GM18861 (cell line): ENCODE results near the gene GABPB2.
A peak's percentile ranks its signal among the peaks of the same experiment; 100 is the strongest.
"Not testable (repeated sequence)": the region's sequence is repeated elsewhere in the genome, so short reads cannot be mapped to it uniquely, and the experiment has no call there.

Experiments used
- ATAC-seq: cut with Tn5 transposase; IDR thresholded peaks from one replicate; pipeline ENCODE4 v1.9.1; 2021; ENCODE audit not compliant: unreplicated experiment

GABPB2 gene

GRCh38 chr1:151059109-151060006, 11.2 kb upstream of the GABPB2 start, which contains the start of gene CDC42SE1:
CDC42SE1 (minus strand) TSS chr1:151059622; CDS start chr1:151055730, 3,892 bp downstream.
- ATAC-seq: peak; percentile 59

DNA sequence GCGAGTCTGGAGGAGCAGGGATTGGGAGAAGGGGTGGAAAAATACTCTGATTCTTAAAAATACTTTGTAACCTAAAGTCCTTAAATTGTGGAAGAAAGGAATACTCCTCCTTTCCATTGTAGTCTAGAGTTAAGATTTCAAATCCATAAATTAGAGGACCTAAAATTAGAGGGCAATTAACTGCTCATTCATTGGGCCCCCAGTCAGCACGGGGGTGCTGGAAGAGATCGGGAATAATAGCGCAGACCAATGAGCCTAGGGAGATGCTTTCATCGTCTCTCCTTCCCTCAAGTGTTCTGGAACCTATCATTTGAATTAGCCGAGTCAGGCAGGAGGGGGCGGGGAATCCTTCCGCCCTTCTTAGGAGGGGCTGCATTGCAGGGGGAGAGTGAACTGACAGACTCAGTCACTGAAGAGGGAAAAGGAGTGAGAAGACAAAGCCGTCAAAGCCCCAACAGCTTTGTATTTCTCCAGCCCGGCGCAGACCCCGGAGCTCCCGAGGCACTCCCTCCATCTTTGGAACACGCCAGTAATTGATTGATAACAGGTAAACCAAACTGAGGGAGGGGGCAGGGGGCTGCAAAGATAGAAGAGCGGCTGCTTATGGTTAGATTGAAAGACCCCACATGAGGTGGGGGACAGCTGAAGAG, 10.4 kb upstream of the GABPB2 start, which contains the start of gene MLLT11:
Gene MLLT11 (plus strand): TSS at position 391 of the 650 bp plus-strand sequence. CDS start 6,828 bp downstream, outside the sequence.
- ATAC-seq: no peak

DNA sequence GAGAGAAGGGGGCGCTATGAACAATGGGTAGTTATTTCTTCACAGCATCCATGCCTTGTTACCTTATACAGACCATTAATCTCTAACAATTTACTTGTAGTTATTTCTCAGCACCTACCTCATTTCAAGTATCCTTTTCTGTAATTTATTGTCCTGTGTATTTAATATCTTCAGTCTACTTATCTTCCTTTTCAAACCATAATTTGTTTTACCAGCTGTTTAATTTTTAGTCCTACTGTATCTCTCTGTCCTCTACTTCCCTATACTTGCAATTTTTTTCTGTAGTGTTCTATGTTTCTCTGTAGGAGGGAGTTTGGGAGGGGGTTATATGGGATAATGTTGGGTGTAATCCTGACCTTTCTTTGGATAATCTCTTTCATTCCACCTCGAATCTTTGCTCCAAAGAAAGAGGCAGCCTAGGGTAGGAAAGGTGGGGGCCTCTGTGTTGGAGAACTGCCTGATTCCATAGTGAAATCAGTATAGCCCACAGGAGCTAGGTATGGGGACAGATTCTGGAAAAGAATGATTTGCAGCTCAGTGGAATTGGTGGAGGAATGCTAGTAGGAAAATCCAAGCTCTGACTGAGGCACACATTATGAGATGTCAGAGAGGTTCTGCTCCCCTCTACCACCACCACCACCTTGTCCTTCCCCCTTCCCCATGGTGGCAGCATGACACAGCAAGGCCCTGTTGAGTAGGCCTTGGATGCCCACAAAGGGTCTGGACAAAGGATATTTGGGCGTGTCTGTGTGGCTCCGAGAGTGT, 9.7 kb upstream of the GABPB2 start:
- no peak for ATAC-seq

DNA sequence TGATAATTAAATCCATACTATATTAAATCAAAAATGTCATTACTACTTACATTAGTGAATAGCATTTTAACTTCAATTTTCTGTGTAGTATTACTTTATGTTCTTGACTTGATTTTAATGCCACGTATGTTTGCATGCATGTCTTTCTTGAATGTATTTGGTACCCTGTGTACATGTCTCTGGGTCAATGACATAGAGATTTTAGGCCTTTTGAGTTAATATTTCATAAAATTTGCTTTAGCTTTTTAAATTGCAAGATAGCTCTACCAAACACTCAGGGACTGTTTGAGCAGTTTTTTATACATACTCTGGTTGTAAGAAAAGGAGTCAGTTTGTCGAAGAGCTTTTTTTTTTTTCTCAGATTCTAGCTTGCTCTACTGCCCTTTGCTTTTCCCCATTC, 8.9 kb upstream of the GABPB2 start:
- no peak for ATAC-seq

DNA sequence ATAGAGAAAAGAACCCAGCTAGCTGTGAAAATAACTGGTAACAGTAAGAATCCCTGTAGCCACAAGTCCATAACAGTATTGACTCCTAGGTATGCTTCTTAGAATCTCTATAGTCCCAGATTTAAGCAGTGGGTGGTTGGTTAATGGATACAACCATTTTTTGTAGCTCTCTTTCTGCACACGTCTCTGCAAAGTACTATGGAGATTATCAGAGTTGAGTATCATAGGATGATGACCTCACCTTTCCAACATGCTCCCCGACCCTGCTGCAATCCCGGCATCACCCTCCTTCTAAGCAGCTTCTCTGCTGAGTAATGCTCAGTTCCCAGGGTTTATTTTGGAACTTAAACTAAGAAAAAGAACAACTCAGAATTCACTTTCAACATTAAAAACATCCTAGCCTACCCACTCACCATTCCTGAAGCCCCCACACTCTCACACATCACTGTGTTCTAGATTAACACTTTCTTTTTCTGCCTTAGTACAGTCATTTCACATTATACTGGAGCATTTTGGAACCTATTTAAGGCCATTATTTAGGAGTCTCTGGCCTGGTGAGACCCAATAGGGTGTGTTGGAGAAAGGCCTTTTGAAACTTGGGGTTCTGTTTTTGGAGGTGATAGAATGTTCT, 7.7 kb upstream of the GABPB2 start:
- ATAC-seq: no peak

DNA sequence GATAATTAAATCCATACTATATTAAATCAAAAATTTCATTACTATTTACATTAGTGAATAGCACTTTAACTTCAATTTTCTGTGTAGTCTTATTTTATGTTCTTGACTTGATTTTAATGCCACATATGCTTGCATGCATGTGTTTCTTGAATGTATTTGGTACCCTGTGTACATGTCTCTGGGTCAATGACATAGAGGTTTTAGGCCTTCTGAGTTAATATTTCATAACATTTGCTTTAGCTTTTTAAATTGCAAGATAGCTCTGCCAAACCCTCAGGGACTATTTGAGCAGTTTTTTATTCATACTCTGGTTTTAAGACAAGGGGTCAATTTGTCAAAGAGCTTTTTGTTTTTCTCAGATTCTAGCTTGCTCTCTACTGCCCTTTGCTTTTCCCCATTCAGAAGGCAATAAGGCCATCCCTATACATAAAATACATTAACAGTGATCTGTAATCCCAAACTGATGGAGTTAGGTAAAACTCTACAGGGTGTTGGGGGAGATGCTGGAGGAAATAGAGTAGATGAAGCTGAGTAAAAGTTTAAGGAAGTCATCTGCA, 5.4 kb upstream of the GABPB2 start:
- ATAC-seq: no peak

DNA sequence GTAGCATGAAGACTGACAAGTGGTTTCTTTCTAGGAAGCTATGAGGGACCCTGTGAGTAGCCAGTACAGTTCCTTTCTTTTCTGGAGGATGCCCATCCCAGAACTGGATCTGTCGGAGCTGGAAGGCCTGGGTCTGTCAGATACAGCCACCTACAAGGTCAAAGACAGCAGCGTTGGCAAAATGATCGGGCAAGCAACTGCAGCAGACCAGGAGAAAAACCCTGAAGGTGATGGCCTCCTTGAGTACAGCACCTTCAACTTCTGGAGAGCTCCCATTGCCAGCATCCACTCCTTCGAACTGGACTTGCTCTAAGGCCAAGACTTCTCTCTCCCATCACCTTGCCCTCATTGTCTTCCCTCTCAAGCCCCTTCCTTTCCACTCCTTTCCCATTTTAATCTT, 3.4 kb upstream of the GABPB2 start:
- ATAC-seq: no peak

DNA sequence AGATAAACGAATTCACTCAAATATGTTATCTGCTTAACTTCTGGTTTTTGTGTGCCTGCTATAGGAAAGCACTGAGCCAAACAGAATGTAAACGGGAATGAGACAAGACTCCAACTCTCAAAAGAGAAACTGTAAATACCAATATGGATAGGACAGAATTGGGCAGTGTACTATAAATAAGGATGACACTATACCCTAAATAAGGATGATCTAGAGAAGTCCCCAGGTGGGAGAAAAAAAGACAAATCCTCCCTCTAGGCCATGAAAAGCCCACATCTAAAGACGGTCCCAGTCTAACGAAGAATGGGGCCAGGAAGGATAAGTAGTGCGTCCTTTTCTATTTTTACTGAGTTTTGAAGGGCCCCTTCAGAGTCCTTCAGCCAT, 1.5 kb upstream of the GABPB2 start:
- no peak for ATAC-seq

DNA sequence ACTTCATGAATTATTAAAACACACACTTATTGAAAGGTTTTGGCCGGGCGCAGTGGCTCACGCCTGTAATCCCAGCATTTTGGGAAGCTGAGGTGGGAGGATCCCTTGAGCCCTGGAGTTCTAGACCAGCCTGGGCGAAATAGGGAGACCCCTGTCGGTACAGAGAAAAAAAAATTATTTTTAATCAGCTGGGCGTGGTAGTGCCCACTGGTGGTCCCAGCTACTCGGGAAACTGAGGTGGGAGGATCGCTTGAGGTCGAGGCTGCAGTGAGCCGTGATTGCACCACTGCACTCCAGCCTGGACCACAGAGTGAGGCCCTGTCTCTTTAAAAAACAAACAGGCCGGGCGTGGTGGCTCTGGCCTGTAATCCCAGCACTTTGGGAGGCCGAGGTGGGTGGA, 1.7 kb downstream of the GABPB2 start:
- no peak for ATAC-seq

GRCh38 chr1:151085953-151086559, 15.5 kb downstream of the GABPB2 start:
- no peak for ATAC-seq

GRCh38 chr1:151097426-151097825, 26.9 kb downstream of the GABPB2 start:
- ATAC-seq: not testable (repeated sequence)

- no peak for ATAC-seq
Observed at GRCh38 chr1:151098126-151098525, 27.6 kb downstream of the GABPB2 start.

DNA sequence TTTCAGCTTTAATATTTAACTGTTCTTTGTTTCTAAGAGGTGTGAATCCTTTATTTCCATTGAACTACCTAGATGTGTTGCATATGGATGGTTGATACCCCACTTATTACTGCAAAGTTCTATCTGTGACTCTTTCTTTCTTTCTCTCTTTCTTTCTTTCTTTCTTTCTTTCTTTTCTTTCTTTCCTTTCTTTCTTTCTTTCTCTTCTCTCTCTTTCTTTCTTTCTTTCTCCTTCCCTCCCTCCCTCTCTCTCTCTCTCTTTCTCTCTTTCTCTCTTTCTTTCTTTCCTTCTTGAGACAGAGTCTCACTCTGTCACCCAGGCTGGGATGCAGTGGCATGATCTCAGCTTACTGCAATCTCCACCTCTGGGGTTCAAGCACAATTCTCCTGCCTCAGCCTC, 34.1 kb downstream of the GABPB2 start:
- no peak for ATAC-seq

GRCh38 chr1:151106894-151107293, 36.3 kb downstream of the GABPB2 start:
- ATAC-seq: no peak

GRCh38 chr1:151108331-151108730, 37.8 kb downstream of the GABPB2 start:
- no peak for ATAC-seq

GRCh38 chr1:151113877-151114276, 43.3 kb downstream of the GABPB2 start:
- ATAC-seq: no peak

- no peak for ATAC-seq
Observed at GRCh38 chr1:151124763-151125403, 54.3 kb downstream of the GABPB2 start.

- ATAC-seq: no peak
Observed at GRCh38 chr1:151128800-151129199, 58.2 kb downstream of the GABPB2 start.

GRCh38 chr1:151130987-151131586, 60.5 kb downstream of the GABPB2 start:
- ATAC-seq: peak; percentile 62
